Left ventricle myocardium inferior (tissue), 1 donor: ENCODE results near the gene IFIT2. TPM values are rescaled to one million over a fixed set of nuclear protein-coding genes. Genes with fewer than 3 reads are reported as not detected.

Experiments
- DNase-seq: peaks from one replicate; pipeline ENCODE4 v3.0.0-alpha.2; 2020
- H3K27ac ChIP-seq: fragments of 200-600 bp; replicated peaks from 2 replicates; pipeline ENCODE4 v1.8.0; 2021
- H3K27me3 ChIP-seq: fragments of 200-600 bp; 2 replicates; pipeline ENCODE4 v1.8.0; 2021; ENCODE audit warnings: low read depth
- H3K36me3 ChIP-seq: fragments of 200-600 bp; 2 replicates; pipeline ENCODE4 v1.8.0; 2021
- H3K4me1 ChIP-seq: fragments of 200-600 bp; 2 replicates; pipeline ENCODE4 v1.8.0; 2021
- H3K4me3 ChIP-seq: fragments of 200-600 bp; 2 replicates; pipeline ENCODE4 v1.8.0; 2021; ENCODE audit warnings: mild to moderate bottlenecking, moderate library complexity
- H3K9me3 ChIP-seq: fragments of 200-600 bp; replicated peaks from 2 replicates; pipeline ENCODE4 v1.8.0; 2021
- intact Hi-C: fragments of 100-400 bp; cut with micrococcal nuclease; formaldehyde crosslinking; loops from one replicate; pipeline ENCODE4 v1.11.0; 2022
- total RNA-seq: library from RNA; stranded (reverse); fragmentation: NEBNext Ultra II Directional; extraction: Animal tissue kit (Norgen Biotek cat#: 25700); gene quantifications from one replicate; pipeline ENCODE4 v1.2.1, GENCODE V29; 2021
- TF ChIP-seq, protein P1 (sequence below): fragments of 200-600 bp; IDR thresholded peaks from 2 replicates; pipeline ENCODE4 v1.8.0; 2021; ENCODE audit warnings: antibody characterized with exemption, mild to moderate bottlenecking, borderline replicate concordance
- donor health status: DM: no; HTN: yes; CAD: no; lungs with severe emphysema.

The IFIT2 gene
- total RNA-seq, 1 donor from 2014 or later, result 4.5 TPM

DNA sequence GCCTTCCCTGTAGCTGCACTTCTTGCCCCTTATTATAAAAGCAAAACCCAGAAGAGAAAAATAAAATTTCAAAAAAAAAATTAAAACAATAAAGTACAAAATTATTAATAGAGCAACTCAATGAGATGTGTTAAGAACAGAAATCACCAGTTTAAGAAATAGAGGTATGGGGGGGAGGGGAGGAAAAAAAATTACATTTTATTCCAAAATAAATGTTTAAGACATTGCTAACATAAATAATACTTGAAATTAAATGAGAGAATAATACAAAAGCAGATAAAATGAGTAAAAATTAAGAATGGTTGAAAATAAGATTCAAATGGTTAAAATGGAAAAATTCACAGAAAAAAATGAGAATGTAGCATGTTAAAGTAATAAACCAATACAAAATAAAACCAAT lies 3.1 kb downstream of the IFIT2 start:
- Histone ChIP-seq H3K36me3 (peaks cover 27% of the 10 kb centered on the region), H3K27me3 (no peaks in the 10 kb centered on the region), H3K4me3 (no peak overlapping the region), H3K27ac (no peak overlapping the region), H3K9me3 (no peaks in the 10 kb centered on the region), H3K4me1 (peaks cover 49% of the 10 kb centered on the region)
- TF ChIP-seq, protein P1, sequence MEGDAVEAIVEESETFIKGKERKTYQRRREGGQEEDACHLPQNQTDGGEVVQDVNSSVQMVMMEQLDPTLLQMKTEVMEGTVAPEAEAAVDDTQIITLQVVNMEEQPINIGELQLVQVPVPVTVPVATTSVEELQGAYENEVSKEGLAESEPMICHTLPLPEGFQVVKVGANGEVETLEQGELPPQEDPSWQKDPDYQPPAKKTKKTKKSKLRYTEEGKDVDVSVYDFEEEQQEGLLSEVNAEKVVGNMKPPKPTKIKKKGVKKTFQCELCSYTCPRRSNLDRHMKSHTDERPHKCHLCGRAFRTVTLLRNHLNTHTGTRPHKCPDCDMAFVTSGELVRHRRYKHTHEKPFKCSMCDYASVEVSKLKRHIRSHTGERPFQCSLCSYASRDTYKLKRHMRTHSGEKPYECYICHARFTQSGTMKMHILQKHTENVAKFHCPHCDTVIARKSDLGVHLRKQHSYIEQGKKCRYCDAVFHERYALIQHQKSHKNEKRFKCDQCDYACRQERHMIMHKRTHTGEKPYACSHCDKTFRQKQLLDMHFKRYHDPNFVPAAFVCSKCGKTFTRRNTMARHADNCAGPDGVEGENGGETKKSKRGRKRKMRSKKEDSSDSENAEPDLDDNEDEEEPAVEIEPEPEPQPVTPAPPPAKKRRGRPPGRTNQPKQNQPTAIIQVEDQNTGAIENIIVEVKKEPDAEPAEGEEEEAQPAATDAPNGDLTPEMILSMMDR, result no peak
- intact Hi-C loops, result no loop called here
- DNase-seq, result no peak

DNA sequence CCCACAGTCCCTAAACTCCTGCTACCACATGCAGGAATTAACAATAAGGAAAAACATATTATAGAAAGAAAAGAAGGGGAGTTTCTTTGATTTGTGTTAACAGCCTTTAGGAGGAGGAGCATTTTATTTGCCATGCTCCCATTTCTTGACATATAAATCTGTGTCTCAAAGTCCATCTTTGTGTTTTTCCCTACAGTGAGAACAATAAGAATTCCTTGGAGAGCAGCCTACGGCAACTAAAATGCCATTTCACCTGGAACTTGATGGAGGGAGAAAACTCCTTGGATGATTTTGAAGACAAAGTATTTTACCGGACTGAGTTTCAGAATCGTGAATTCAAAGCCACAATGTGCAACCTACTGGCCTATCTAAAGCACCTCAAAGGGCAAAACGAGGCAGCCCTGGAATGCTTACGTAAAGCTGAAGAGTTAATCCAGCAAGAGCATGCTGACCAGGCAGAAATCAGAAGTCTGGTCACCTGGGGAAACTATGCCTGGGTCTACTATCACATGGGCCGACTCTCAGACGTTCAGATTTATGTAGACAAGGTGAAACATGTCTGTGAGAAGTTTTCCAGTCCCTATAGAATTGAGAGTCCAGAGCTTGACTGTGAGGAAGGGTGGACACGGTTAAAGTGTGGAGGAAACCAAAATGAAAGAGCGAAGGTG lies 4.1 kb downstream of the IFIT2 start:
- intact Hi-C loops, result no loop called here
- H3K4me1 ChIP-seq, result peaks cover 49% of the 10 kb centered on the region
- DNase-seq, result no peak
- H3K27ac ChIP-seq, result no peak overlapping the region
- H3K36me3 ChIP-seq, result peaks cover 27% of the 10 kb centered on the region
- TF ChIP-seq, protein P1, result no peak
- H3K9me3 ChIP-seq, result no peaks in the 10 kb centered on the region
- H3K27me3 ChIP-seq, result no peaks in the 10 kb centered on the region
- H3K4me3 ChIP-seq, result no peak overlapping the region

DNA sequence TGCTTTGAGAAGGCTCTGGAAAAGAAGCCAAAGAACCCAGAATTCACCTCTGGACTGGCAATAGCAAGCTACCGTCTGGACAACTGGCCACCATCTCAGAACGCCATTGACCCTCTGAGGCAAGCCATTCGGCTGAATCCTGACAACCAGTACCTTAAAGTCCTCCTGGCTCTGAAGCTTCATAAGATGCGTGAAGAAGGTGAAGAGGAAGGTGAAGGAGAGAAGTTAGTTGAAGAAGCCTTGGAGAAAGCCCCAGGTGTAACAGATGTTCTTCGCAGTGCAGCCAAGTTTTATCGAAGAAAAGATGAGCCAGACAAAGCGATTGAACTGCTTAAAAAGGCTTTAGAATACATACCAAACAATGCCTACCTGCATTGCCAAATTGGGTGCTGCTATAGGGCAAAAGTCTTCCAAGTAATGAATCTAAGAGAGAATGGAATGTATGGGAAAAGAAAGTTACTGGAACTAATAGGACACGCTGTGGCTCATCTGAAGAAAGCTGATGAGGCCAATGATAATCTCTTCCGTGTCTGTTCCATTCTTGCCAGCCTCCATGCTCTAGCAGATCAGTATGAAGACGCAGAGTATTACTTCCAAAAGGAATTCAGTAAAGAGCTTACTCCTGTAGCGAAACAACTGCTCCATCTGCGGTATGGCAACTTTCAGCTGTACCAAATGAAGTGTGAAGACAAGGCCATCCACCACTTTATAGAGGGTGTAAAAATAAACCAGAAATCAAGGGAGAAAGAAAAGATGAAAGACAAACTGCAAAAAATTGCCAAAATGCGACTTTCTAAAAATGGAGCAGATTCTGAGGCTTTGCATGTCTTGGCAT lies 4.8 kb downstream of the IFIT2 start:
- Histone ChIP-seq H3K27ac (no peak overlapping the region), H3K4me1 (peaks cover 42% of the 10 kb centered on the region), H3K9me3 (no peaks in the 10 kb centered on the region), H3K4me3 (no peak overlapping the region), H3K27me3 (no peaks in the 10 kb centered on the region), H3K36me3 (peaks cover 27% of the 10 kb centered on the region)
- DNase-seq, result no peak
- intact Hi-C loops, result no loop called here
- TF ChIP-seq, protein P1, result no peak

DNA sequence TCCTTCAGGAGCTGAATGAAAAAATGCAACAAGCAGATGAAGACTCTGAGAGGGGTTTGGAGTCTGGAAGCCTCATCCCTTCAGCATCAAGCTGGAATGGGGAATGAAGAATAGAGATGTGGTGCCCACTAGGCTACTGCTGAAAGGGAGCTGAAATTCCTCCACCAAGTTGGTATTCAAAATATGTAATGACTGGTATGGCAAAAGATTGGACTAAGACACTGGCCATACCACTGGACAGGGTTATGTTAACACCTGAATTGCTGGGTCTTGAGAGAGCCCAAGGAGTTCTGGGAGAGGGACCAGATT lies 5.4 kb downstream of the IFIT2 start:
- DNase-seq, result no peak
- H3K27me3 ChIP-seq, result no peaks in the 10 kb centered on the region
- H3K36me3 ChIP-seq, result peaks cover 27% of the 10 kb centered on the region
- intact Hi-C loops, result no loop called here
- no peak overlapping the region for H3K4me3 ChIP-seq
- TF ChIP-seq, protein P1, result no peak
- peaks cover 36% of the 10 kb centered on the region for H3K4me1 ChIP-seq
- H3K9me3 ChIP-seq, result no peaks in the 10 kb centered on the region
- no peak overlapping the region for H3K27ac ChIP-seq

DNA sequence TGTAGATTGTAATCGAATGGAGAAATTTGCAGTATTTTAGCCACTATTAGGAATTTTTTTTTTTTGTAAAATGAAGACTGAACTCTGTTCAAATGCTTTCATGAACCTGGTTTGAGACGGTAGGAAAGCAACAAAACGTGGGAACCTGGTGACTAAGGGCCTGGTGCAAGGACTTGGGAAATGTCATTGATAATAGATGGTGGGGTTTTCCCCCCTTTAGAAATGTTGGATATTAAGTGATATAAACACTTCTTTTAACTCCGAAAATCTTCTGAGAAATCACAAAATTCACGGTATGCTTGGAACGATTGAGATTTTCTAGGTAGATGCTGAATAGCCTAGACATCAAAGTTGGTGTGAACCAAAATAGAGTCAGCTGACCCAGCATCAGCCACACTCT lies 6.4 kb downstream of the IFIT2 start:
- no peak for DNase-seq
- Histone ChIP-seq H3K36me3 (peaks cover 27% of the 10 kb centered on the region), H3K27me3 (no peaks in the 10 kb centered on the region), H3K4me1 (peaks cover 25% of the 10 kb centered on the region), H3K9me3 (no peaks in the 10 kb centered on the region), H3K4me3 (no peak overlapping the region), H3K27ac (no peak overlapping the region)
- TF ChIP-seq, protein P1, result no peak
- intact Hi-C loops, result no loop called here
